AG04449 (cell line): ENCODE results near the gene SCAF4.

ENCODE experiments used
- CTCF ChIA-PET: fragments of 350-600 bp; formaldehyde crosslinking; extraction: SDS; loops from one replicate; lab custom pipeline; 2021; ENCODE audit warnings: antibody characterized with exemption; lab: Yijun Ruan, JAX
- POLR2A ChIA-PET: fragments of 400-600, 350-600 bp; formaldehyde crosslinking; extraction: SDS; loops from one replicate; lab custom pipeline; 2020; ENCODE audit warnings: antibody characterized with exemption, inconsistent platforms; lab: Yijun Ruan, JAX
- DNase-seq: peaks from one replicate; pipeline ENCODE4 v3.0.0-alpha.2; 2010; ENCODE audit warnings: low read depth, low spot score
- H3K4me3 ChIP-seq: 2 replicates; pipeline ENCODE4 v1.5.1; 2011; ENCODE audit warnings: low read depth, mild to moderate bottlenecking, control low read depth, low read length
- TF ChIP-seq, protein P1 (sequence below): IDR thresholded peaks from one replicate; pipeline ENCODE4 v1.5.1; 2011; ENCODE audit warnings: mild to moderate bottlenecking, moderate library complexity, low read length, control low read depth, inconsistent platforms; ENCODE audit not compliant: insufficient read depth; ENCODE audit errors: missing control alignments

The SCAF4 gene

DNA sequence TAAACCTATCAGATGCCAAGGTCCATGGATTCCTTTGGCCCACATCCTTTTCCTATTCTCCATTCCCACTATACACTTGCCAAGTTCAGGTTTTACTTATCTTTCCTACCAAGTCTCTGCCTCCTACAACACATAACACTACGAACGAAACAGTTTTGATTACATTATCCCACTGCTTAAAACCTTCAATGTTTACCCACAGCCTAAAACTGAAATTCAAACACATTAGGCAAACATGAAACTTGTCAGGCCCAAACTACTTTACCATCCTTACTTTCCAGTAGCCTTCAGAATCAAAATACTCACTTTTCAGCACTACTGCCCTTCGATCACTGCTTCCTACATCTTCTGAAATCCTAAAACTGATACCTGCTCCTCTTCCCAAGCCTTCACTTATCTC is 3.0 kb downstream of the SCAF4 start:
- CTCF ChIA-PET = no interaction called here
- POLR2A ChIA-PET = no interaction called here
- no peak overlapping the region for H3K4me3 ChIP-seq
- DNase-seq = no peak
- TF ChIP-seq, protein P1, sequence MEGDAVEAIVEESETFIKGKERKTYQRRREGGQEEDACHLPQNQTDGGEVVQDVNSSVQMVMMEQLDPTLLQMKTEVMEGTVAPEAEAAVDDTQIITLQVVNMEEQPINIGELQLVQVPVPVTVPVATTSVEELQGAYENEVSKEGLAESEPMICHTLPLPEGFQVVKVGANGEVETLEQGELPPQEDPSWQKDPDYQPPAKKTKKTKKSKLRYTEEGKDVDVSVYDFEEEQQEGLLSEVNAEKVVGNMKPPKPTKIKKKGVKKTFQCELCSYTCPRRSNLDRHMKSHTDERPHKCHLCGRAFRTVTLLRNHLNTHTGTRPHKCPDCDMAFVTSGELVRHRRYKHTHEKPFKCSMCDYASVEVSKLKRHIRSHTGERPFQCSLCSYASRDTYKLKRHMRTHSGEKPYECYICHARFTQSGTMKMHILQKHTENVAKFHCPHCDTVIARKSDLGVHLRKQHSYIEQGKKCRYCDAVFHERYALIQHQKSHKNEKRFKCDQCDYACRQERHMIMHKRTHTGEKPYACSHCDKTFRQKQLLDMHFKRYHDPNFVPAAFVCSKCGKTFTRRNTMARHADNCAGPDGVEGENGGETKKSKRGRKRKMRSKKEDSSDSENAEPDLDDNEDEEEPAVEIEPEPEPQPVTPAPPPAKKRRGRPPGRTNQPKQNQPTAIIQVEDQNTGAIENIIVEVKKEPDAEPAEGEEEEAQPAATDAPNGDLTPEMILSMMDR = no peak

DNA sequence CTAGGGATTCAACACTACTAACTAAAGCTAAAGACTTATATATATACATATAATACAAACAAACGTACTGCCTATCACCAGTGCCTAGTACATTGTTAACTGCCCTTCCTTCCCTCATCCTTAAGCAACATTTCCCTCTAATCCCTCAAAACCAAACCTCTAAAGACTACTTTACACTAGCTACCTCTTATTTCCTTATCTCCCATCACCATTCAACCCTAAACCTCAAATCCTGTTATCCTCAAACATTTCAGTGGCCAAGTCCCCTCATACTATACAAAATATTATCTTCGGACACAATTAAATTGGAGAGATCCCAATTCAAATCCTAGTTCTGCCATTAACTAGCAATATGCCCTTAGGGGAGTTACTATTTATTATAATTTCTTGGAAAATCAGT is 3.7 kb downstream of the SCAF4 start:
- no peak overlapping the region for H3K4me3 ChIP-seq
- DNase-seq = no peak
- POLR2A ChIA-PET = no interaction called here
- TF ChIP-seq, protein P1 = no peak
- CTCF ChIA-PET = no interaction called here

DNA sequence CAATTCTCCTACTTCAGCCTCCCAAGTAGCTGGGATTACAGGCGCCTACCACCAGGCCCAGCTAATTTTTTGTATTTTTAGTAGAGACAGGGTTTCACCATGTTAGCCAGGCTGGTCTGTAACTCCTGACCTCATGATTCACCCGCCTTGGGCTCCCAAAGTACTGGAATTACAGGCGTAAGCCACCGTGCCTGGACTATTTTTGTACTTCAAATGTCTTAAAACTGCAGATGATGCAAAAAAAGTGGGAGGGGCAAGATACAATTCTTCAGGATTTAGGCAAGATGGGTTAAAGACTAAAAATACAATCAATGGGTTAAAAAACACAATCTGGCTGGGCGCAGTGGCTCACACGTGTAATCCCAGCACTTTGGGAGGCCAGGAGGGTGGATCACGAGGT is 4.7 kb downstream of the SCAF4 start:
- no peak for DNase-seq
- H3K4me3 ChIP-seq = no peak overlapping the region
- ChIA-PET CTCF (interaction anchor here (1.4 kb wide), 1 partner anchor 530 kb away, joined by 3 read pairs; no protein-coding TSS in a partner anchor), POLR2A (no interaction called here)
- TF ChIP-seq, protein P1 = no peak

DNA sequence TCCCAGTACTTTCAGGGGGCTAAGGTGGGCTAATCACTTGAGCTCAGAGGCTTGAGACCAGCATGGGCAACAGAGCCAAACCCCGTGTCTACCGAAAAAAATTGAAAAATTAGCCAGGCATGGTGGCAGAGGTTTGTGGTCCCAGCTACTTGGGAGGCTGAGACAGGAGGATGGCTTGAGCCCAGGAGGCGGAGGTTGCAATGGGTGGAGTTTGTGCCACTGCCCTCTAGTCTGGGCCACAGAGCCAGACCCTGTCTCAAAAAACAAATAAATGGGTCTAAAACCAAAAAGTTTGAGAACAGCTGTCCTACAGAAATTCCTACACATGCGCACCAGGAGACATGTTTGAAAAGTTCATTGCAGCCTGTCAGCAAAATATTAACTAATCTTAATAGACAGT is 5.5 kb downstream of the SCAF4 start:
- no peak overlapping the region for H3K4me3 ChIP-seq
- TF ChIP-seq, protein P1 = no peak
- ChIA-PET POLR2A (no interaction called here), CTCF (interaction anchor here (1.4 kb wide), 1 partner anchor 531 kb away, joined by 3 read pairs; no protein-coding TSS in a partner anchor)
- no peak for DNase-seq

DNA sequence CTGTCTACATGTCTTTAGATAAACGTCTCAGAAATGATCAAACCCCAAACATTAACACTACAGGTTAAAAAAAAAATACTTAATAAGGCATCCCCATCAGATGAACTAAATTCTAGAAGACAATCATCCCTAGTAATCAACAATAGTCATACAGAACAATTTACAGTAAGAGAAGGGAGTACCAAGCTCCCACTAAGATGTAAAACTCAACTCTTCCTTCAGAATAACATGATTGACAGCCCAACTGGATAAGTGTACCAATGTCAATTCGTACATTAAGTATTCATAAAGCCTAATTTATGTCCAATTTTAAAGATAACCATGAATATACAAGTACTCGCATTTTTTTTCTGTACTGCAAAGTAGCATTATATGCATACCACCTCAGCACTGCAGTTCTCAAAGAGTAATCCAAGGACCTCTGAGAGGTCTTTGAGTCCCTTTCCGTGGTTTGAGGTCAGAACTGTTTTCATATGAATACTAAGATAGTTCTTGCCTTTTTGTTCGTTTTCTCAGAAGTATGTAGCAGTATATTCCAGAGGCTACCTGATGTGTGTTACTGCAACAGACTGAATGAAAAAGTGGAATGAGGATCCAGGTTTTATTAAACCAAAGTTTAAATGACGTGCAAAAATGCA is 6.6 kb downstream of the SCAF4 start:
- ChIA-PET CTCF (no interaction called here), POLR2A (no interaction called here)
- TF ChIP-seq, protein P1 = no peak
- DNase-seq = no peak
- H3K4me3 ChIP-seq = no peak overlapping the region

DNA sequence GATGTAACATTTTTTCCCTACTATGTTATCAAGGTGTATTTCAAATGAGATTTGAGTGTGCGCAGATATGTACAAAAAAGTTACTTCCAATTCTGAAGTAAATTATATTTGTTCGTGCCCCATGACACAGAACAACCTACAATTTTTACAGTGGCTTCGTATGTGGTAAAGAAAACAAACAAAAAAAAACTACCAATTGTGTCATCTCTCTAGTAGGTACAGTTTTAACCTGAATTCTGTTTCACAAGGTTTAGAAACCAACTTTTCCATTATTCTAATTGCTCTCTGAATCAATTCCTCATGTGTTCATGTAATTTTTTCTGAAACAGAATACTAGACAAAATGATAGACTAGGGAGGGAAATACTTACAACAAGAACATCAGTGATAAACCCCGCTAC is 7.4 kb downstream of the SCAF4 start:
- DNase-seq = no peak
- TF ChIP-seq, protein P1 = no peak
- H3K4me3 ChIP-seq = no peak overlapping the region
- CTCF ChIA-PET = no interaction called here
- POLR2A ChIA-PET = no interaction called here
